ENCODE data around the gene TMEM39B. TPM values are rescaled to one million over a fixed set of nuclear protein-coding genes. Genes with fewer than 3 reads are reported as not detected.

Gene TMEM39B
- total RNA-seq, 1 experiment from 2014 or later, result 9.4 TPM

DNA sequence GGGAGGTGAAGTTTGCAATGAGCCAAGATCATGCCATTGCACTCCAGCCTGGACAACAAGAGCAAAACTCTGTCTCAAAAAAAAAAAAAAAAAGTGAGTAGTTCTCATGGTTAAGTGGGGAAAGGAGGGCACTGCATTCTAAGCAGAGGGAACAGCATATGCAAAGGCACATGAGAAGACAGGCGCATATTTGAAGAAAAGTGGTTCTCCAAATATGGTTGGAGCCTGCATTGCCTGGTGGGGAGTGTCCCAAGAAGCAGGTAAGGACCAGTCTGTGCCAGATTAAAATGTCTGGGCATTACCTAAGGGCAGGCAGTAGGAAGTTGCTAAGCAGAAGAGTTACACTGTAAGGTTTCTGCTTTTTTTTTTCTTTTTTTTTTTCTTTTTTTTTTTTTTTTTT, 32.6 kb downstream of the TMEM39B start:
- Histone ChIP-seq H3K27me3 (ENCODE audit: low read length) (no peaks in the 10 kb centered on the region), H3K4me3 (ENCODE audit: low read length) (no peak overlapping the region), H3K9me3 (ENCODE audit: low read length) (no peaks in the 10 kb centered on the region), H3K4me1 (ENCODE audit: insufficient read depth, low read length) (peaks cover 23% of the 10 kb centered on the region), H4K20me1 (ENCODE audit: low read length) (peaks cover 15% of the 10 kb centered on the region), H3K27ac (ENCODE audit: low read length) (no peak overlapping the region), H3K9me2 (replicated peaks; ENCODE audit: low read length) (no peaks in the 10 kb centered on the region), H3K4me2 (ENCODE audit: low read length) (no peak overlapping the region), H2AFZ (ENCODE audit: low read length) (no peak overlapping the region), H3K36me3 (ENCODE audit: low read depth, low read length) (peaks cover 9% of the 10 kb centered on the region), H3F3A (ENCODE audit: low read length, unreplicated experiment) (no peaks in the 10 kb centered on the region), H3K79me2 (ENCODE audit: low read length) (peaks cover 27% of the 10 kb centered on the region), H3K9ac (ENCODE audit: low read length) (no peak overlapping the region)
- TF ChIP-seq EZH2 (IDR thresholded peaks at IDR 0.05; ENCODE audit: low read length, unreplicated experiment) (no peak), EZH2phosphoT487 (IDR thresholded peaks at IDR 0.05; ENCODE audit: borderline replicate concordance, low read length) (no peak), CTCF (conservative IDR thresholded peaks at IDR 0.05; ENCODE audit: low read depth, low read length) (no peak)
- ChIA-PET POLR2A (ENCODE audit: unreplicated experiment) (no interaction called here), CTCF (no interaction called here)
- no TSS peak for BruUV-seq (replicated peaks)
- no peak for ATAC-seq
- intact Hi-C loops (cut with micrococcal nuclease), result no loop called here
- DNase-seq, result no peak

GRCh38 chr1:32106663-32107275, 34.0 kb downstream of the TMEM39B start:
- DNase-seq, result no peak
- no peak for ATAC-seq
- intact Hi-C loops (cut with micrococcal nuclease), result no loop called here
- CTCF ChIA-PET, result no interaction called here
- BruUV-seq (replicated peaks), result TSS peak; percentile 29
- POLR2A ChIA-PET (ENCODE audit: unreplicated experiment), result no interaction called here
- Histone ChIP-seq H3K4me3 (ENCODE audit: low read length) (no peak overlapping the region), H3K27me3 (ENCODE audit: low read length) (no peaks in the 10 kb centered on the region), H3K9ac (ENCODE audit: low read length) (no peak overlapping the region), H3K4me1 (ENCODE audit: insufficient read depth, low read length) (peaks cover 9% of the 10 kb centered on the region), H3K9me2 (replicated peaks; ENCODE audit: low read length) (no peaks in the 10 kb centered on the region), H3K79me2 (ENCODE audit: low read length) (peaks cover 41% of the 10 kb centered on the region), H3K36me3 (ENCODE audit: low read depth, low read length) (peaks cover 7% of the 10 kb centered on the region), H4K20me1 (ENCODE audit: low read length) (peaks cover 28% of the 10 kb centered on the region), H3K9me3 (ENCODE audit: low read length) (no peaks in the 10 kb centered on the region), H3K27ac (ENCODE audit: low read length) (no peak overlapping the region), H3K4me2 (ENCODE audit: low read length) (no peak overlapping the region; the same call in 1 of the 2 replicates), H2AFZ (ENCODE audit: low read length) (peak overlapping the region; percentile 75; the same call in 1 of the 2 replicates), H3F3A (ENCODE audit: low read length, unreplicated experiment) (no peaks in the 10 kb centered on the region)
- TF ChIP-seq EZH2 (IDR thresholded peaks at IDR 0.05; ENCODE audit: low read length, unreplicated experiment) (no peak), EZH2phosphoT487 (IDR thresholded peaks at IDR 0.05; ENCODE audit: borderline replicate concordance, low read length) (no peak), CTCF (conservative IDR thresholded peaks at IDR 0.05; ENCODE audit: low read depth, low read length) (no peak)
